MCF 10A (cell line): Measurements from ENCODE around the gene CLRN2. TPM values are rescaled to one million over a fixed set of nuclear protein-coding genes. Genes with fewer than 3 reads are reported as not detected.
"Not testable (repeated sequence)": the region's sequence is repeated elsewhere in the genome, so short reads cannot be mapped to it uniquely, and the experiment has no call there.

ENCODE experiments used
- BruUV-seq: library from RNA; stranded (reverse); fragments of 400-500 nt; replicated peaks from 2 replicates; lab custom pipeline; 2021; lab: Mats Ljungman, UMichigan
- CTCF ChIA-PET: fragments of 300-600 bp; sonication (Branson Sonifier 250); formaldehyde crosslinking; extraction: SDS; loops from one replicate; lab custom pipeline; 2021; ENCODE audit warnings: antibody characterized with exemption, inconsistent platforms; lab: Yijun Ruan, JAX
- POLR2A ChIA-PET: fragments of 300-600, 350-650 bp; sonication (Branson Sonifier 250); formaldehyde crosslinking; extraction: SDS; loops from one replicate; lab custom pipeline; 2020; ENCODE audit warnings: antibody characterized with exemption, inconsistent platforms; lab: Yijun Ruan, JAX
- DNase-seq: peaks from one replicate; pipeline ENCODE4 v3.0.0-alpha.2; 2018; ENCODE audit not compliant: unreplicated experiment
- H3K27ac Mint-ChIP-seq: one replicate; pipeline ENCODE4 v1.8.0; 2022; ENCODE audit warnings: mild to moderate bottlenecking, low read depth, mixed read lengths; ENCODE audit not compliant: unreplicated experiment
- H3K27me3 Mint-ChIP-seq: one replicate; pipeline ENCODE4 v1.8.0; 2022; ENCODE audit warnings: mixed read lengths; ENCODE audit not compliant: insufficient read depth, unreplicated experiment
- H3K36me3 Mint-ChIP-seq: one replicate; pipeline ENCODE4 v1.8.0; 2022; ENCODE audit warnings: mild to moderate bottlenecking, moderate library complexity, mixed read lengths; ENCODE audit not compliant: insufficient read depth, unreplicated experiment
- H3K4me1 Mint-ChIP-seq: one replicate; pipeline ENCODE4 v1.8.0; 2022; ENCODE audit warnings: mixed read lengths; ENCODE audit not compliant: insufficient read depth, unreplicated experiment
- H3K4me3 Mint-ChIP-seq: one replicate; pipeline ENCODE4 v1.8.0; 2022; ENCODE audit warnings: mild to moderate bottlenecking, moderate library complexity, mixed read lengths; ENCODE audit not compliant: unreplicated experiment
- H3K9me3 Mint-ChIP-seq: one replicate; pipeline ENCODE4 v1.8.0; 2022; ENCODE audit warnings: mixed read lengths; ENCODE audit not compliant: unreplicated experiment
- CTCF ChIP-seq: fragments of 200-600 bp; IDR thresholded peaks from one replicate; pipeline ENCODE4 v1.8.0; 2022; ENCODE audit warnings: antibody characterized with exemption, mild to moderate bottlenecking; ENCODE audit not compliant: unreplicated experiment
- intact Hi-C: fragments of 100-400 bp; cut with micrococcal nuclease; formaldehyde crosslinking; loops from 2 replicates; pipeline ENCODE4 v1.14.1; 2022
- total RNA-seq: library from RNA; stranded (reverse); gene quantifications from 2 replicates; pipeline ENCODE4 v1.2.3, GENCODE V29; 2022

CLRN2 gene
- total RNA-seq, 1 experiment from 2014 or later: not detected

GRCh38 chr4:17535906-17536305 is 20.9 kb downstream of the CLRN2 start:
- intact Hi-C loops: no loop called here
- Mint-ChIP-seq H3K27me3 (peaks cover 11% of the 10 kb centered on the region), H3K4me1 (no peaks in the 10 kb centered on the region), H3K4me3 (no peak overlapping the region), H3K9me3 (no peaks in the 10 kb centered on the region), H3K27ac (no peak overlapping the region), H3K36me3 (no peaks in the 10 kb centered on the region)
- BruUV-seq: no TSS peak
- POLR2A ChIA-PET: interaction anchor here (1.2 to 1.5 kb wide), 2 partner anchors 9 to 24 kb away, joined by 3 to 4 read pairs; partner anchors contain the start of gene QDPR
- CTCF ChIA-PET: interaction anchor here (1.0 to 2.2 kb wide), 4 partner anchors 9 to 209 kb away, joined by 3 to 20 read pairs (median 3); no protein-coding TSS in a partner anchor
- no peak for TF ChIP-seq CTCF
- no peak for DNase-seq

GRCh38 chr4:17537060-17537459 is 22.1 kb downstream of the CLRN2 start:
- POLR2A ChIA-PET: not testable (repeated sequence)

GRCh38 chr4:17544205-17544604 is 29.2 kb downstream of the CLRN2 start:
- BruUV-seq: no TSS peak
- Mint-ChIP-seq H3K27me3 (peaks cover 11% of the 10 kb centered on the region), H3K36me3 (no peaks in the 10 kb centered on the region), H3K9me3 (no peaks in the 10 kb centered on the region), H3K27ac (no peak overlapping the region), H3K4me1 (no peaks in the 10 kb centered on the region), H3K4me3 (no peak overlapping the region)
- intact Hi-C loops: no loop called here
- ChIA-PET POLR2A (interaction anchor here (1.0 to 1.5 kb wide), 3 partner anchors 9 to 266 kb away, joined by 3 to 4 read pairs (median 3); partner anchors contain the start of genes DCAF16 and QDPR), CTCF (interaction anchor here (0.7 kb wide), 1 partner anchor 136 kb away, joined by 3 read pairs; no protein-coding TSS in a partner anchor)
- DNase-seq: no peak
- TF ChIP-seq CTCF: no peak

More at GRCh38 chr4:17537060-17537459, 22.1 kb downstream of the CLRN2 start:
- H3K27me3 Mint-ChIP-seq: peaks cover 11% of the 10 kb centered on the region
- intact Hi-C loops, H3K27ac Mint-ChIP-seq, H3K36me3 Mint-ChIP-seq, H3K4me3 Mint-ChIP-seq, H3K9me3 Mint-ChIP-seq, H3K4me1 Mint-ChIP-seq, BruUV-seq, DNase-seq: not testable (repeated sequence)
- CTCF ChIA-PET: interaction anchor here (0.7 kb wide), 1 partner anchor 90 kb away, joined by 3 read pairs; no protein-coding TSS in a partner anchor

- no peak overlapping the region for H3K27ac Mint-ChIP-seq
- ChIA-PET CTCF (interaction anchor here (0.7 to 1.0 kb wide), 3 partner anchors 9 to 136 kb away, joined by 3 read pairs; no protein-coding TSS in a partner anchor), POLR2A (interaction anchor here (1.0 to 1.5 kb wide), 5 partner anchors 9 to 265 kb away, joined by 3 to 4 read pairs (median 3); partner anchors contain the start of genes DCAF16 and QDPR)
- peaks cover 8% of the 10 kb centered on the region for H3K27me3 Mint-ChIP-seq
- H3K4me1 Mint-ChIP-seq: no peaks in the 10 kb centered on the region
- DNase-seq: no peak
- no peak for TF ChIP-seq CTCF
- H3K9me3 Mint-ChIP-seq: no peaks in the 10 kb centered on the region
- intact Hi-C loops: no loop called here
- no TSS peak for BruUV-seq
- no peaks in the 10 kb centered on the region for H3K36me3 Mint-ChIP-seq
- no peak overlapping the region for H3K4me3 Mint-ChIP-seq
Measured at GRCh38 chr4:17544831-17545234, 29.9 kb downstream of the CLRN2 start.
